CD4-positive, alpha-beta T cell treated with Interleukin-21 for 1 hour (primary cell): Measurements from ENCODE around the gene PLK5.
A peak's percentile ranks its signal among the peaks of the same experiment; 100 is the strongest.
"Not testable (repeated sequence)": the region's sequence is repeated elsewhere in the genome, so short reads cannot be mapped to it uniquely, and the experiment has no call there.

Source experiments
- DNase-seq: peaks from one replicate; pipeline ENCODE4 v3.0.0-alpha.2; 2020

Gene PLK5

DNA sequence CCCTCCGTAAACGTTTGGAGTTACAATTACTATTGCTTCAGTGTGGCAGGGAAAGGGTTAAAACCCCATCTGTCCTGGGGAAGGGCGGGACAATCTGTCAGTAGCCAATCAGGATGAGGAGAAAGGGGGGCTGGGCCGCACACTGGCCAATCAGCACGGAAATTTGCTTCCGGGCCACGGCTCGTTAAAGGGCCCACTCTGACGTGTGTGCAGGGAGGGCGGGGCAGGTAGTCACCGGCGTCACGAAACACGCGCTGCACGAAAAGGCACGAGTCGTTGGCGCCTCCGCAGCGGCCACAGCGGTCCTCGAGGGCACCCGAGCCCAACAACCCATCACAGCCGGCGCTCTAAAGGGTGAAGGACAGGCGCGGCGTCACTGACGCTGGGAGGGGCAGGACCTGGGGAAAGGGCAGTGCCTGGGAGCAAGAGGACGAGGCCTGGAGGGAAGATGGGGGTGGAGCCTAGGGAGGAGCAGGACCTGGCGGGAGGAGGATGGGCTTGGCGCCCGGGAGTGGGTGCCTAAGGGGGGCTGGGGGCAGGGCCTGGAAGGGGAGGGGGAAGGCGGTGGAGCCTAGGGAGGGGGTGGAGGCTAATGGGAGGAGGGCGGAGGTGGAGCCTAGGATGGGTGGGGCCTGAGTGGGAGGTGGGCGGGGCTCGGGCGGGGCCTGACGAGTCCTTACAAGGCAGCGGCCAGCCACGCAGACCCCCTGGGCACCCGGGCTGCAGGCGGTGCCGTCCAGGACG lies 15.9 kb upstream of the PLK5 start:
- peak; percentile 95 for DNase-seq

DNA sequence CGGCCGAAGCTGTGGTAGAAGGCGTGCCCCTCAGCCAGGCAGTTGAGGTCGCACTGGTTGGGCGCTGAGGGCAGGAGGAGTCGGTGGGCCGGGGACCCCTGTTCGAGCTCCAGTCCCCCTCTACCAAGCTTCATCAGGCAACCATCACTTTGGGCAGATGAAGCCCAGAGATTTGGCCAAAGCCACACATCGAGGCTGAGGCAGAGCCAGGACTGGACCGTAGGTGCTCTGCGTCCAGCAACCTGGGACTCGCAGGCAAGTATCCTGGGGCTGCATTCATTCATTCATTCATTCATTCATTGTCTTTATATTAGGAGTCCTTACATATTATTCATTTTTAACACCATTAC lies 15.4 kb upstream of the PLK5 start:
- DNase-seq = no peak

DNA sequence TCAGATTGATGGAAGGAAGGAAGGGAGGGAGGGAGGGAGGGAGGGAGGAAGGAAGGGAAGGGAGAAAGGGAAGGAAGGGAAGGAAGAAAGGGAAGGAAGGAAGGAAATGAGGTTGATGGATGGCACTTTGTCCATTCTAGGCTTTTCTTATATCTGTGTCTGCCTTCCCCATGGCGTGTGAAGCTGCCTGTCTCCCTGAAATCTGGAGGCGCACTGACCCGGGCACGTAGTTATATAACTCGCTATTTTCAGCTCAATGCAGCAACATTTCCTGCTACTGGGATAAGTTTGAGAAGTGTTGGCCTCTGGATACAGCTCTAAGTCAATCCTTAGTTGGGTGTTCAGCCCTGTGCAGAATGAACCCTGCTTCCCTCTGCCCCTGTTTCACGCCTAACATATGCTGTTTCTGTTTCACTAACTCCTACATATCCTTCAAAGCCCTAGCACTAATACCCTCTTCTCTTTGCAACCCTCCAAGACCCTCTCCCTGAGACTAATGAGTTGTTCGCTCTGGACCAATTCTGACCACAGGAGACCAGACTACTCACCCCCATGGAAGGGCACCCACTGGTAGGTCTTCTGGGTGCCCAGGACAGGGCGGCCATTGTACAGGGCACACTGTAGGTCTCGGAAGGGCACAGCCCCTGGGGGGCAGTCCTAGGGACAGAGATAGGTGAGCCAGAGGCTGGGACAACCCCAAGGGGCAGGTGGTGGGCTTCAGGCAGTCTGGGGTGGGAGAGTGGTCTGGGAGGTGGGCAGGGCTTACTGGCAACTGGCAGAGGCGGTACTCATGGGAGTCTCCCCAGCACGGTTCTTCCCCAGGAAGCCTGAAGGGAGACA lies 14.1 kb upstream of the PLK5 start:
- no peak for DNase-seq

DNA sequence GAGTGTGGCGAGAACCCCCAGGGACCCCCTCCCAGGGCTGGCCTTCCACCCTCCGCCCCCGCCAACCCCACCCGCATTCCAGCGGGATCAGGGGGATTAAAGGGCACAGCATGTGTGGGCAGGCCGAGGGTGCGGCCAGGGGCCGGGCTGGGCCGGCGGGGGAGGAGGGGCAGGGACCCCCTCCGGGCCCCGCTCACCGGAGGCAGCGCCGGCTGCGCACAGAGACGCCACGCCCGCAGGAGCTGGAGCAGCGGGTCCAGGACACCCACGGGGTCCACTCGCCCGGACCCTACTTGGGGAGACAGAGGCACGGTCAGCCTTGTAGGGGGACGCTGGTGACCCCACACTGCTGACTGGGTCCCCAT lies 13.5 kb upstream of the PLK5 start:
- no peak for DNase-seq

DNA sequence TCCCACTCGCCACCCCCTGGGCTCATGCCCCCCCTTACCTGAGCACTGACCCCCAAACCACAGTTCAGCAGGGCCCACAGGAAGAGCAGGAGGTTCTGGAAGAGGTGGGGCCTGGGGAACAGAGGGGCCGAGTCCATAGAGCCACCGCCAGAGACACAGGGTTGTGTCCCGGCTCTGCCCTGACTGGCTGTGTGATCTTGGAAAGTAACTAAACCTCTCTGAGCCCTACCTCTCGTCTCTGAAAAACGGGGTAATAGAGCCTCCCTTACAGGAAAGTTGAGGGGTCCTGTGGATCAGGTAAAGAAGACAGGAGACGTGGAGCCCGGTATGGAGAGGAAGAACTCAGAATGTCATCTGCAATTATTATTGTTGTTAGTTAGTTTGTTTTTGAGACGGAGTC lies 13.1 kb upstream of the PLK5 start:
- no peak for DNase-seq

GRCh38 chr19:1511318-1512317 lies 12.3 kb upstream of the PLK5 start:
- no peak for DNase-seq

GRCh38 chr19:1512671-1513498 lies 11.0 kb upstream of the PLK5 start, which contains the start of gene ADAMTSL5:
Gene ADAMTSL5, minus strand, starts transcription at chr19:1513019. Its CDS starts 2,076 bp downstream, at chr19:1510943.
- DNase-seq = peak; percentile 66

GRCh38 chr19:1513499-1514294 lies 10.2 kb upstream of the PLK5 start:
- peak; percentile 70 for DNase-seq

GRCh38 chr19:1514295-1514661 lies 9.6 kb upstream of the PLK5 start:
- DNase-seq = no peak

DNA sequence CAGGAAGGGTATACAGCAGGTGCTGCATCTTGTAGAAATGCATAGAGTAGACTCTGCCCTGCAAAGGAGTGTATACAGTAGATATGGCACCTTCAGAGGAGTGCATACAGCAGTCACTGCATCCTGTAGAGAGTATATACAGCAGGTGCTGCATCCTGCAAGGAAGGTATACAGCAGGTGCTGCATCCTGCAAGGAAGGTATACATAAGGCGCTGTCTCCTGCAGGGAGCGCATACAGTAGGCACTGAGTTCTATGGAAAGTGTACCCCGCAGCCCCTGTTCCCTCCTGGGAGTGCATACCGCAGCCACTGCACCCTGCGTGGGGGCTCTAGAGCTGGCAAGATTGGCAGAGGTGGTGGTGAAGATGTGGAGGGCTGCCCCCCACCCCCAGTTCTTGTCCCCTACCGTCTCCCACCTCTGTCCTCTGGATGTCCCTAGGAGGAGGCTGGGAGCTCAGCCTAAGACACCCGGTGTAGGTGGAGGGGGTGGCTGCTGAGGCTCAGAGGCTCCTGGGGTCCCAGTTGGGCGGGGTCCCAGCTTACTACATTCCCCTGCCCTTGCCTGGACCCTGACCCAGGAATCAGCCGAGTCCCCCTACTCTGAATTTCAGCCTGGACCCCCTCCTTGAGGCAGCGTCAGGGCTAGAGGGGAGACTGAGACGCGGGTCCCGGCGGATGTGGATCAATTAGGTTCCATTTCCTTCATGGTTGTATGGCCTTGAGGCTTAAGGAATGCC lies 8.7 kb upstream of the PLK5 start:
- no peak for DNase-seq

GRCh38 chr19:1516395-1516753 lies 7.5 kb upstream of the PLK5 start:
- DNase-seq = no peak

DNA sequence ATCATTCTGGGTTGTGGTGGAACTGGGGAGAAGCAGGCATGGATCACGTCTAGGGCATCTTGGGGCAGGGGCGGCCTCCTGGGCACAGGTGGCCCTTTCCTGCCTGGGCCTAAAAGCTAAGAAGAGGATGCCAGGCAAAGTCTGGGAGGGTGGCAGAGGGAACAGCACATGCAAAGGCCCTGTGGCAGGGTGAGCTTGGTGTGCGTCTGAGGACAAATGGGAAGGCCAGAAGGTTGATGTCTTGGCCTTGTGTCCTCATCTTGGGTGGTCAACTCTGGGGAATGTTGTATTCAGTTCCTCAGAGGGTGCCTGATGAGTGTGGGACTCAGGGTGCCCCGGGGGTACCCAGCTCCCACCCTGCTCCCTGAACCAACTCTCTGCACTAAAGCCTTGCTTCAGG lies 5.4 kb upstream of the PLK5 start:
- no peak for DNase-seq

DNA sequence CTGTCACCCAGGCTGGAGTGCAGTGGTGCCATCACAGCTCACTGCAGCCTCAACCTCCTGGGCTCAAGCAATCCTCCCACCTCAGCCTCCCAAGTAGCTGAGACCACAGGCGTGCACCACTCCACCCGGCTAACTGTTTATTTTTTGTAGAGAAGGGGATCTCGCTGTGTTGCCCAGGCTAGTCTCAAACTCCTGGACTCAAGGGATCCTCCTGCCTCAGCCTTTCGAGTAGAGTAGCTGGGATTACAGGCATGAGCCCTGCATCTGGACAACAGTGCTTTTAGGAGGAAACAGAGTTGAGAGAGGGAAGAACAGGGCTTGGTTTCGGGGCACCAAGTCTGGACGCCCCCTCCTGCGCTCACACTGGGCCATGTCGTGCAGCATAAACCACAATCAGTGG lies 4.1 kb upstream of the PLK5 start:
- not testable (repeated sequence) for DNase-seq

- no peak for DNase-seq
Observed at GRCh38 chr19:1520203-1520780, 3.6 kb upstream of the PLK5 start.

DNA sequence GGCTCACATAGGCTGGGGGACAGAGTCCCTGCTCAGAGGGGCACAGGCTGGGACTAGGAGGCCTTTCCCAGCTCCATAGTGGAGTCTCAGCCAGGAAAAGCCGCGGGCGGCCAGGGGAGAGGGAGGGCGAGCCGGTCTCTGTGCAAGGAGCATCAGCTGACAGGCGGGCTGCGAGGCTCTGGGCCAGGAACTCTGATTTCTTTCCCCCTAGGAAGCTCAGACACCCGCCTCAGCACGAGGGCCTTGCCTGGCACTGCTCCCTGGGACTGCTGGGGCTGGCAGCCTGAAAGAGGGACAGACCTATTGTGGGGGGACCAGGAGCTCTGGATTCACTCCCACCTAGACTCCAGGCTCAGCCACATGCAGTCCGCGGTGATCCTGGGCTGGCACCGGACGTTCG lies 2.2 kb upstream of the PLK5 start:
- no peak for DNase-seq

DNA sequence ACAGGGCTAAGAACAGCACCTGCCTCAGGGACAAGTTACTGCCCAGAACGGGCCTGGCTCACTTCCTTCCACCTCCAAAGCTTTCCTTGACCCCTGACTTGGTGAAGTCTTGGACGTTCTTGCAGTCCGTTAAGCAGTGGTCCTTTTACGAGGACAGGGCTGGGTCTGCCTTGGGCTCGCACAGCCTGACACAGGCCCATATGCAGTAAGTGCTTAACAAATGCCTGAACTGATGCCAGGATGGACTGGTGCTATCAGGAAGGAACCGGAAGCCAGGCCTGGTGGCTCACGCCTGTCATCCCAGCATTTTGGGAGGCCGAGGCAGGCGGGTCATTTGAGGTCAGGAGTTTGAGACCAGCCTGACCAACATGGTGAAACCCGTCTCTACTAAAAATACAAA lies 1.8 kb upstream of the PLK5 start:
- no peak for DNase-seq

- DNase-seq = no peak
Observed at GRCh38 chr19:1522838-1523237, 1.0 kb upstream of the PLK5 start.

DNA sequence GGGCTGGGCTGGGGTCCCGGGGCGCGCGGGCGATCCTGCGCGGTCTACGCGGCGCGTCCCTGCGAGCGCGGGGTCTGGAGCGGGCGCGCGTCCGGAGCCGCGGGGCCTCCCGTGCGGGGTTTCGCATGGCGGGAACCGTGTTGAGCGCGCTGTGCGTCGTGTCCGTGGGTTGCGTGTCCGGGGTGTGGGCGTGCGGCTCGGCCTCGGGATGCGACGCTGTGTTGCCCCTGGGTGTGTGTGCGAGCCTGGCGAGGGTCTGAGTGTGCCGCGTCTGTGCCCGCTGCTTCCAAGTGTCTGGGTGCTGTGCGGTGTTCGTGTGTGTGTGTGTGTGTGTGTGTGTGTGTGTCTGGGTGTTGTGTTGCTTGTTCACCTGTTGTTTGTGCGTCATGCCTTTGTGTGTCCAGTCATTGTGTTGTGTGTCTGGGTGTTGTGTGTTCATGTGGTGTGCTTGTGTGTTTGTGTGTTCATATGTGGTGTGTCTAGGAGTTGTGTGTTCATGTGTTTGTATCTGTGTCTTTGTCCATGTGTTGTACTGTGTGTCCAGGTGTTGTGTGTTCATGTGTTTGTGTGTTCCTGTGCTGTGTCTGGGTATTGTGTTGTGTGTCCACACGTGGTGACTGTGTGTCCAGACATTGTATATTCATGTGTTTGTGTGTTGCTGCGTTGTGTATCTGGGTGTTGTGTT lies 552 bp downstream of the PLK5 start:
- no peak for DNase-seq

- no peak for DNase-seq
Observed at GRCh38 chr19:1524972-1525325, 1.1 kb downstream of the PLK5 start.

GRCh38 chr19:1525343-1525742 lies 1.5 kb downstream of the PLK5 start:
- DNase-seq = no peak
